Cardiac atrium fibroblast (primary cell): ENCODE measurements around the gene ARL2BP. TPM values are rescaled to one million over a fixed set of nuclear protein-coding genes. Genes with fewer than 3 reads are reported as not detected.

Source experiments
- total RNA-seq: library from RNA; depleted of rRNA; stranded (reverse); fragments of >200 nt; gene quantifications from 2 replicates; pipeline ENCODE4 v1.2.3, GENCODE V29; 2015

ARL2BP gene
- total RNA-seq, result 82.6 and 83.4 TPM in 2 replicates

GRCh38 chr16:57244767-57245471 lies at the start of gene ARL2BP:
Gene ARL2BP, plus strand, starts transcription at chr16:57245259. Its CDS starts 109 bp downstream, at chr16:57245368.

GRCh38 chr16:57284209-57284951 lies 39.3 kb downstream of the ARL2BP start, which contains the start of gene PLLP:
Gene PLLP, minus strand, starts transcription at chr16:57284672. Its CDS starts 132 bp downstream, at chr16:57284540.

Other genes starting within 250 kb of the ARL2BP start
- 16.0 and 26.2 TPM in 2 replicates for gene CPNE2, start 152.7 kb upstream of the ARL2BP start, total RNA-seq
- 26.7 and 27.1 TPM in 2 replicates for gene PSME3IP1, start 59.2 kb upstream of the ARL2BP start, total RNA-seq
- gene RSPRY1, start 58.9 kb upstream of the ARL2BP start, total RNA-seq, result 23.8 and 26.1 TPM in 2 replicates
- gene PLLP, start 39.4 kb downstream of the ARL2BP start, total RNA-seq, result not detected in 2 replicates
- not detected in 2 replicates for gene CCL22, start 113.5 kb downstream of the ARL2BP start, total RNA-seq
- 0.18 and 1.5 TPM in 2 replicates for gene CX3CL1, start 127.2 kb downstream of the ARL2BP start, total RNA-seq
- not detected in 2 replicates for gene CCL17, start 159.5 kb downstream of the ARL2BP start, total RNA-seq
- 26.7 and 34.2 TPM in 2 replicates for gene CIAPIN1, start 202.1 kb downstream of the ARL2BP start, total RNA-seq
- 31.8 and 35.8 TPM in 2 replicates for gene COQ9, start 202.2 kb downstream of the ARL2BP start, total RNA-seq
- 84.3 and 94.4 TPM in 2 replicates for gene POLR2C, start 217.4 kb downstream of the ARL2BP start, total RNA-seq
- gene DOK4, start 241.2 kb downstream of the ARL2BP start, total RNA-seq, result 41.7 and 51.4 TPM in 2 replicates